HG03175 (cell line): Measurements from ENCODE around the gene UMODL1.

ENCODE experiments used
- ATAC-seq: cut with Tn5 transposase; IDR thresholded peaks from one replicate; pipeline ENCODE4 v1.9.1; 2021; ENCODE audit warnings: mild to moderate bottlenecking, moderate library complexity; ENCODE audit not compliant: unreplicated experiment

The UMODL1 gene

DNA sequence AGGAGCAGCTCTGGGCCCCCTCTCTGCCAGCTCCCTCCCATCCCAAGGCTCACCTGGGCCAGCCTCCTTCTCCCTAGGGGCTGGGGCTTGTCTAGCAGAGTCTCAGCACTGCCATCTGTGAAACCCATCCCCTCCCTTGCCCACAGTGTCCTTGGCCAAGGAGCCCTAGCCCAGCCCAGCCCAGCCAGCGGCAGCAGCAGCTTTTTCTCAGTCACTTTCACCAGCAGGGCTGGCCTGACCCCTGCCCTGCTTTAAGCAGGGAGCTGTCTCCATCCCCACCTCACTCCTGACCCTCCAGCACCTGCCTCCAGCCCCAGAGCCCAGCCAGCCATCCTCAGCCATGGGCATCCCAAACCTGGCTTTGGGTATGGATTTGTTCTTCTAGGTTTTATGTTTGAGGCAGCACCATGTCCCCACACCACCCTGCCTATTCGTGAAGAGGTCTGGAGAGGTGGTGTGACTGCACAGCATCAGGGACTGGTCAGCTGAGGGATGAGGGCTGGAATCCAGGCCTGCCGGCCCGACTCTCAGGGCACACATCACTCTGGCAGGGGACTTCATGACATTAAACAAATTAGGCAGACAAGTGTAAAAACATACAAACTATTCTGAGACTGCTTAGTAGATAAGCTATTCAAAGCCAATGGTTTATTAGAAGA, 111.7 kb downstream of the UMODL1 start:
- ATAC-seq, result no peak

DNA sequence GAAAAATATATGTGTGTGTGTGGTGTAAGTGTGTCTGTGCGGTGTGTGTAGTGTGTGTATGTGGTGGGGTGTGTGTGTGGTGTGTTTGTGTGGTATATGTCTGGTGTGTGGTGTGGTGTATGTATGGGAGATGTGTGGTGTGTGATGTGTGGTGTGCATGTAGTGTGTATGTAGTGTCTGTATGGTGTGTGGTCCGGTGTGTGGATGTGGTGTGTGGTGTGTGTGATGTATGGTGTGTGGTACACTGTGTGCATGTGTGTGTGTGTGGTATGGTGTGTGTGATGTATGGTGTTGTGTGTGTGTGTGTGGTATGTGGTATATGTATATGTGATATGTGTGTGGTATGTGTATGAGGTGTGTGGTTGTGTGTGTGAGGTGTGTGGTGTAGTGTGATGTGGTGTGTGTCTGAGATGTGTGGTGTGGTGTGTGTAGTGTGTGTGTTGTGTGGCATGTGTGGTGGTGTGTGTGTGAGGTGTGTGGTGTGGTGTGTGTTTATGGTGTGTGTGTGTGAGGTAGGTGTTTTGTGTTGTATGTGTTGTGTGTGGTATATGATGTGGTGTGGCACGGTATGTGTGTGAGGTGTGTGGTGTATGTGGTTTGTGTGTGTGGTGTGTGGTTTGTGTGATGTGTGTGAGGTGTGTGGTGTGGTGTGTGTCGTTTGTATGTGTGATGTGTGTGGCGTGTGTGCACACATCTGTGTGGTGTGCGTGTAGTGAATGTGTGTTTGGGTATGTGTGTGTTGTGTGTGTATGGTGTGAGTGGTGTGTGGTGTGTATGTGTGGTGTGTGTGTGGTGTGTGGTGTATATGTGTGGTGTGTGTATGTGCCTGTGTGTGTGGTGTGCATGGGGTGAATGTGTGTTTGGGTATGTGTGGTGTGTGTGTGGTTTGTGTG, 112.5 kb downstream of the UMODL1 start:
- no peak for ATAC-seq

DNA sequence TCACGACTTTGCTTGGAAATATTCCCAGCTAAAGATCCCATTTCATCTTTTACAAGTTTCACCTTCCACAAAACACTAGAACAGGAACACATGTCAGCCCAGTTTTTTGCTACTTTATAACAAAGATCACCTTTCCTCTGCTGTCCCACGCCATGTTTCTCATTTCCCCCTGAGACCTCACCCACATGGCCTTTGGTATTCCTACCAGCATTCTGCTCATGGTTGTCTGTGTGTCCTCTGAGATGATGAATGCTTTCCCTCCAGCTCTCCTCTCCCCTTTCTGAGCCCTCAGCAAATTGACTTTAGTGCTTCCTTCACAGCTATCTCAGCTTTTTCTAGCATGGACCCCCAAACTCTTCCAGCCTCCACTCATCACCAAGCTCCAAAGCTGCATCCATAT, 115.5 kb downstream of the UMODL1 start:
- no peak for ATAC-seq

DNA sequence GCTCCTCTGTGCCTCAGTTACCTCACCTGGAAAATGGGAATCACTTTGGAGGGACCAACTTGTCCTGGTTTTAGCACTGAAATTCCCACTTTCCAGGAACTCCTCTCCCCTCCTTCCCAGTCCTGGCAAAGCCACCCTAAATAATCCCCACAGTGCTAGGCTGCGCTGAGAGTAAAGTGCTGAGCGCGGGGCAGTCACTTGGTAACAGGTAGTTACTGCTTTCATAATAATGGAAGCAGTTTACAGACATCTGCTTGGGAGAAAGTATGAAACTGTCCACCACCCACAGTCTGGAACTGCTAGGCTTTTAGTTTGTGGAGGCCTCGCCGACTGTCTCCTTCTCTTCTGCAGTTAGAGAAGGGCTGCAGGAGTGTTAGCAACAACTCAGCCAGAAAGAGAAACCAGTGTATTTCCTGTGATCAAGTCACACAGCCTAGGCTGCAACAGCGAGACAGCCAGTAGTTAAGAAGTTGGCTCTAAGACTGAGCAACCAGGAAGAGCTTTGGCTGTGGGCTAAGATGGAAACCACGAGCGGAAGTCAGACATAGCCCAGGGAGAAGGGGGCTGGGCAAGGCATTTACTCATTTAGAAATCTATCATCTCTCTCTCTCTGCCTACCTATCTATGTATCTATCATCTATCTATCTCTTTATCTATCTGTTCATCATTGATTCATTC, 117.0 kb downstream of the UMODL1 start:
- ATAC-seq, result peak; percentile 97

- no peak for ATAC-seq
Measured at GRCh38 chr21:42188663-42189062, 117.5 kb downstream of the UMODL1 start.

DNA sequence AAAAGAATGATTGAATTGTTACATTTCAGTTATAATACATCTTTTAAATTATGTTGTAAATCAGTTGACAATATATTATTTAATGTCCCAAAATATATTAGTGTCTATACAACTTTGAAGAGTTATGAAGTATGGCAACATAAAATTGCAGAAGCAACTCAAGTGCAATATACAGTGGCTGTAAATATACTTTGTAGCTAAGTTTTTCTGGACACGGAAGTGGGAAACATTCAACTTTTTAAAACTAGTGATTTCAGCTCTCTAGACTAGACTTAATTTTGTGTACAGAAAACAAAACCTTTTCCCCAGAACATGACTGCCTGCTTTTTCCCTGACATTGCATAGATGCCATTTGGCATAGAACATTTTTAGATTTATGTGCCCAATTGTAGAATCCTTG, 118.3 kb downstream of the UMODL1 start:
- no peak for ATAC-seq

DNA sequence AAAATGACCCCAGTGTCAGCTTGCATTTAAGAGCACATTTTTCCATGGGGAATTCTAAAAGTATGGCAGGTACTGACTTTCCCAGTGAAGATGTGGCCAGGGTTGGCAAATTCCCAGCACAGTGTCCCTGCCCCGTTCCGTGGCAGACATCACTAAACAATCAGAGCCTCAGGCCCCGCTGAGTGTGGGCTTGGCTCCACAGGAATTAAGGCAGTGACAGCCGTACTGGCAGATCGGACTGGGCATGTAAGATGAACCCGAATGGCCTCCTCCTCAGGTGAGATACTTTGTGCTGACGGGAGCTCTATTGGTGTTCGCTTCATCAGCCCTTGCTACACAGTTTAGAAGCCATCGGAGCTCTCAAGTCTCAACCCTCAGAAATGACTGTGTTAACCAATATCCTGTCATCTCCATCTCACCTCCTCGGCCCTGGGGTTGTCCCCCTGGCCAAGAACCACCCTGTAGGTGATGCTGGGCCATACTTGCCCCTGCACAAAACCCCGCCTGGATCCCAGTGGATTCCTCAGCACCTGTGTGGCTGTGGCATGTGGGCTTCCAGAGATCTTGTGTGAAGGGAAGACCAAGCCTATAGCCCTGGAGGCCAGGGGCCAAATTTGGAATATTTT, 118.9 kb downstream of the UMODL1 start:
- ATAC-seq, result no peak

GRCh38 chr21:42190486-42190863, 119.4 kb downstream of the UMODL1 start:
- ATAC-seq, result no peak

GRCh38 chr21:42191064-42191463, 119.9 kb downstream of the UMODL1 start:
- no peak for ATAC-seq

DNA sequence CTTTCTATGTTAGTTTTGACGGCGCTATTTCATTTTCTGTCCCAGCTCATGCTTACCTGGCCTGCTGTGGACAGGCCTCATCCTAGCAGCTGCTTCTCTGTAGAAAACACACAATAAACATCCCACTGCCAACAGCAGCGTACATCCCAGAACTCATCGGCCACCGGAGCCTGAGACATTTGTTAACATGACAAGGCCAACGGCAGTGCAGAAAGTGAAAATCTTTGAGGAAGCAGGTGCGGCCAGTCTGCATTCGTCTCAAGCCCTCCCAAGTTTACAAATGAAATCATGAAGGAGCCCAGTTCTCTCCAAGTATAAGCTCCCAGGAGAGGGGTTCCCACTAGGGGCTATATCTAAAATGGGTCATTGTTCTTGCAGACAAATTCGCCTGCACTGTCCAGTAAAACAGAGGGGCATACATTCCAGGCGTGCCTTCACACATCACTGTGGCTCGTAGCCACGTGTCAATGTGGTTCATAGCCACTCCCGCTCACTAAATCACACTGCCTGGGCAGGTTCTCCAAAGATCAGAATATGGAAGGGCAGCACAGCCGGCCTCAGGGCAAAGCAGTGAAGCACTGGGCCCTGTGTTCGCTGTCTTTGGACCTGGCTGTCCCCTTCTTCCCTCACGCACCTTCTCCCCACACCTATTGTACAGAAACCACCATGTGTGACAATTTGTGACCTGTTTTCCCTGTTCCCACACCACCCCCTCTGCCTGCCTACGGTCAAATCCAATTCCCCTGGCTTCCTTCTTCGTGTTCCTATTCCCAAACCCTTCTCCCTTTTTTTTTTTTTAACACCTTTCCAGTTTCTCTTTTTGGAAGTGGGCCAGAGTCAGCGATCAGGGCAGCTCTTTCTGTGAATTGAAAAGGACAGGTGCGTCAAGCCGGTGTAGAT, 120.8 kb downstream of the UMODL1 start:
- no peak for ATAC-seq
